T-helper 2 cell (primary cell): Measurements from ENCODE around the gene HDLBP.
A peak's percentile ranks its signal among the peaks of the same experiment; 100 is the strongest.
"Not testable (repeated sequence)": the region's sequence is repeated elsewhere in the genome, so short reads cannot be mapped to it uniquely, and the experiment has no call there.

Experiments used
- DNase-seq, 5 experiments: peaks; one replicate each; pipeline versions ENCODE4 v3.0.0 to v3.0.0-alpha.2; 2012 to 2022

The HDLBP gene

DNA sequence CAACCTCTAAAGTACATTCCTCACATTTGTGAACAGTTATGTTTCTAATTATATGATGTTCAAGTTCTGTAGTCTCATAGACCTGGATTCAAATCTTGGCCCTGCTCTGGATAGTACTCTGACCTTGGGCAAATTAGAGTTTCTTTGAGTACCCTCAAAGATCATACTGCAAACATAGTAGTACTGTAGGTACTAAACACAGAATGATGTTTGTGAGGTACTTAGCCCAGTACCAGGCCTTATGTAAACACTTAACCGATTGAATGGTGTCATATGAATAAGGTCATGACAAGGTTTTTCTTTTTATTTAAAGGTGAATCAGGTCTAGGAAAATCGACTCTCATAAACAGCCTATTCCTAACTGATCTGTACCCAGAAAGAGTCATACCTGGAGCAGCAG is 19.3 kb upstream of the HDLBP start:
- no peak for DNase-seq

GRCh38 chr2:241330616-241330981 is 15.1 kb upstream of the HDLBP start:
- DNase-seq: no peak

DNA sequence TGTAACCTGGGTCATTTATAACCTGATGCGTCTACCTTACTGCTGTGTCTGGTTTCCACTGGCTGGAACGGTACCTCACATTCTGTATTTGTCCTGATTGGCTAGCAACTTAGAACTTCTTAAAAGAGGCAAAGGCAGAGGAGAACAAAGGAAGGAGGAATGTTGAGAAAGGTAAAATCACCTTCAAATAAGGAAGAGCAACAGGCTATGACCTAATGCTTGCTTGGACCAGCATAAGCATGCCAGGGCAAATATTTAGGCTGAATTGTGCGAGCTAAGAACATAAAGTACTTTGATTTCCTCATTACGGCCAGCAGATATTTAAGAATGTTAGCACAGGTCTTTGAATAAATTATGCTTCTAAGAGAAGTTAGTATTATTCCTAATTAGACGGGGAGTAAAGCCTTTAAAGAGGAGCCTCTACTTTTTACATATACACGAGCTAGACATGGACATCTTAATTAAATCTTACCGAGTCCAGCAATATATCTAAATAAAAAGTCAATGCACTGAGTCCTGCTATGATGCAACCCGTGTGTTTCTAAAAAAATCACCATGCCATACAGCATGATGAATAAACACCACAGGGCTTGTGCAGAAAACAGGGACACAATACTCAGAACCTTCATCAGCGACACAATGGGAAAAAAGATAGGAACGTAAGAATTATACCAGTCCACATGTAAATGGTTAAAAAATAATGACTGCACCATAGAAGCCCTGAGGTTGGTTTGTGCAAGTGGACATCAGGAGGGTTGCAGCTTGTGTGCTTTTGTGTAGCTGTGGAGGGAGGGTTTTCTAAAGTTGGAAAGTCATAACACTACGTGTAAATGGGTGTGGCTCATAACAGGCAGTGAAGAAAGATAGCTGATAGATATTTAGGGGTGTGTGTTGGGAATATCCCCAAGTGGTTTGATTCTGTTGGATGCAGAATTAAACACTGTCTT is 14.5 kb upstream of the HDLBP start:
- DNase-seq: no peak

DNA sequence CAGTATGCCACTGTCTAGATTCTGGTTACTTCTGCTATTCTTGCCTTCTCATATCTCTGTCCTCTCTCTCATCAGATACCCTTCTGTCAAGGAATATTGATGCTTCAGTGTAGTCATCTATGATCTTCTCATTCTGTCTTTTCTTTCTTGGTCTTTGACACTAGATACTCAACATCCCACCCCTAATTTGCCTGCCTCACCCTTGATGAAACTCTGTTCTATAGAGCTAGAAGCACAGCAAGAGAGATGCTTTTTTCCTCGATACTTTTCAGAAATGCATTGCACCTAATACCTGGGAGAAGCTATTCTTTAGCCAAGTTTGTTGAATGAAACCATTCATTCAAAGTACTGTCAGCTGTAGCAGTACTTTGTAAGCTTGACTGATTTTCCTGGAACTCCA is 9.8 kb upstream of the HDLBP start:
- DNase-seq: no peak

- DNase-seq: no peak
These were observed 9.3 kb upstream of the HDLBP start for GRCh38 chr2:241324775-241325174.

GRCh38 chr2:241323778-241324177 is 8.3 kb upstream of the HDLBP start:
- no peak for DNase-seq

GRCh38 chr2:241321886-241322285 is 6.4 kb upstream of the HDLBP start:
- DNase-seq: no peak

GRCh38 chr2:241321033-241321432 is 5.6 kb upstream of the HDLBP start:
- DNase-seq: no peak

DNA sequence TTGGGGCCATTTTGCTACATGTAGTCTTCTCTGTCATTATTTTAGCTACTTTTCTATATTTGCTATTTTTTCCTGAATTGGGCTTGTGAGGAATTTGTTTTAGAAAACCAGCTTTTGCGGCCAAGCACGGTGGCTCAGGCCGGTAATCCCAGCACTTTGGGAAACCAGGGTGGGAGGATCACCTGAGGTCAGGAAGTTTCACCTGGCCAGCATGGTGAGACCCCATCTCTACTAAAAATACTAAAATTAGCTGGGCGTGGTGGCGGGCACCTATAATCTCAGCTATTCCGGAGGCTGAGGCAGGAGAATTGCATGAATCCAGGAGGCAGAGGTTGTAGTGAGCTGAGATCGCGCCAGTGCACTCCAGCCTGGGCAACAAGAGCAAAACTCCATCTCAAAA is 4.9 kb upstream of the HDLBP start:
- no peak for DNase-seq

GRCh38 chr2:241318830-241319229 is 3.4 kb upstream of the HDLBP start:
- DNase-seq: not testable (repeated sequence)

DNA sequence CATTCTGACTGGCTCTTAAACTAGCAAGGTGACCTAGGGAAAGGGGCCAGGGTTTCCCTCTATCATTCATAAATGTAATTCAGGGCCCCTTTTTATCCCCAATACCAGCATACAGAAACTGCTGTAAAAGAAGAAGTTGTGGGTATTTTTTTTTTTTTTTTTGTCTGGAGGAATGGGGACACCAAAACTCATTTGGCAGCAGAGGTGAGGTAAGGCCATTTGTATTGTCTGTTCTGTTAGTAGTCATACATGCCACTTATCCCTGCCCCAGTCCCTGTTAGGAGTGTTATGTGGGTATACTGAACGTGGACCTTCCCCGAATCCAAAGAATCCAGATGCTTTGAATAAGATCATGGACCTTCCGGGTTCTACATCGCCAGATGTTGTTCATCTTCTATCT is 1.9 kb upstream of the HDLBP start:
- no peak for DNase-seq

- DNase-seq: peak in 1 of 5 experiments; percentile 9
These were observed 1.4 kb upstream of the HDLBP start for GRCh38 chr2:241316825-241317224.

DNA sequence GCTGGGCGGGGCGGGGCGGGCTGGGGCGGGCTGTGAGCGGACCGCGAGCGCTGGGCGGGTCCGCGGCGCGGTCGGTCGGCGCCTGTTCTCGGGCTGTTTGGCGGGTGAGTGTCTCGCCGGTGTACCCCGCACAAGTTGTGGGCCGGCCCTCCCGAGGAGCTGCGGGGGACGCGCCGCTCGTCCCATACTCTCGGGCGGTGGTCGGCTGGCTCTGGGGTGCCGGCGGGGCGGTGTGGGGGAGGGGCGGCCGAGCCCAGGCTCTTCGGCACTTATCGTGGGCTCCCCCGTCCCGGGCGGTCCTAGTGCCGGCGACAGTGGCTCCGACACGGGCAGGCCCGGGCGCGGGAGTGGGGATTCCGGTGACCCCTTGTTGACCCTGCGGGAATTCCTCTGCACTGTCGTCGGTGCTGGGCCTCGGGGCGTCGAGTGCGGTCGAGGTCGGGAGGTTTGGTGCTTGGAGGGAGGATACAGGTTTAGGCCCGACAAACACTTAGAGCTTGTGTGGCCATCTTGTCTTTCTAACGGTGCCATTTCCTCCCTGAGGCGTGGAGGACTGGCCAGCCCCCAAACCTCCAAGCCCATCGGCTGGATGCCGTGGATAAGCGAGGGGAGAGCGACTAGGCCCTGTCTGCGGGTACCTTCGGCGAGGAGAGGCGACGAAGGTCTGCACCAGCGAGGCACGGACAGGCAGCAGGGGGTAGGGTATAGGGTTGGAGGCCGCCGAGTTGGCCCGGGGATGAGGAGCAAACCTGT is 583 bp upstream of the HDLBP start, which contains the start of gene SEPTIN2:
TSS of gene SEPTIN2 (plus strand) at position 47 of the 753 bp plus-strand sequence. CDS start 8,308 bp downstream, outside the sequence.
- peak in 2 of 5 experiments; percentile 81 to 83 for DNase-seq

GRCh38 chr2:241314226-241315092 is 1.0 kb downstream of the HDLBP start:
- DNase-seq: no peak

GRCh38 chr2:241313543-241314095 is 1.9 kb downstream of the HDLBP start:
- no peak for DNase-seq

DNA sequence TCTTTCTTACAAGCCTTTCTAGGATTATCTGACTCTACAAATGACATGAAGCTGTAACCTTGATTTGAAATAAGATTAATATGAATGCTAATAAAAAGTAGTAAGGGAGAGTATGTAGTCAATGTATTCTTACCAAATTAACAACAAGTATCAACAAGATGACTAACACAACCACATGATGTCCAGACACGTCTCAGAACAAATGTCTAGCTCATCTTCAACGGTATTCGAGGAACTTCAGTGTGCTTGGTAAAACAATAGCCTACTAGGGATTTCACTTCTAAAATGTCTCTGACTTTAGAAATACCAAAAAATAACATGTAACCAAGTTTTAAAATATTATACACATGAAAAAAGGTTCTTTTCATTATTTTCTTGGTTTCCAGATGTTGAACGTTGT is 3.4 kb downstream of the HDLBP start:
- DNase-seq: no peak

GRCh38 chr2:241310917-241311566 is 4.4 kb downstream of the HDLBP start:
- DNase-seq: no peak

DNA sequence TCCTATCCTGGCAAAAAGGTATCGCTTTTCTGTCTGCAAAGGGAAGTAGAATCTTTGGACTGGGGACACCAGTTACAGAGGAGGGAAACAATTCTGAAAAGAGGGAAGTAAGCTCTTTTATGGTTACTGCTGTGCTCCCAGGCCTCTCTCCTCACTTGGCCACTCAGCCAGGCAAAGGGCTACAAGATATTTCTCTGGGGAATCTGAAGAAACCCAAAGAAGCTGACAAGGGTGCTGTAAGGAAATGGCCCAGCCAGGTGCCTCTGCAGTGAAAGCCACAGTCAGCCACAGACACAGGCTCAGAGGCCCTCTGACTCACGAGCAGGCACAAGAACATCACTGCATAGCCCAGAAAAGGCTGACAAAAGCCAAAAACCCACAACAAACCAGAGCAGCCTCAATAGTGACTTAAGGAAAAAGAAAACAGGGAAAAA is 5.8 kb downstream of the HDLBP start:
- DNase-seq: peak in 4 of 5 experiments; percentile 30 to 86 (median 52)

DNA sequence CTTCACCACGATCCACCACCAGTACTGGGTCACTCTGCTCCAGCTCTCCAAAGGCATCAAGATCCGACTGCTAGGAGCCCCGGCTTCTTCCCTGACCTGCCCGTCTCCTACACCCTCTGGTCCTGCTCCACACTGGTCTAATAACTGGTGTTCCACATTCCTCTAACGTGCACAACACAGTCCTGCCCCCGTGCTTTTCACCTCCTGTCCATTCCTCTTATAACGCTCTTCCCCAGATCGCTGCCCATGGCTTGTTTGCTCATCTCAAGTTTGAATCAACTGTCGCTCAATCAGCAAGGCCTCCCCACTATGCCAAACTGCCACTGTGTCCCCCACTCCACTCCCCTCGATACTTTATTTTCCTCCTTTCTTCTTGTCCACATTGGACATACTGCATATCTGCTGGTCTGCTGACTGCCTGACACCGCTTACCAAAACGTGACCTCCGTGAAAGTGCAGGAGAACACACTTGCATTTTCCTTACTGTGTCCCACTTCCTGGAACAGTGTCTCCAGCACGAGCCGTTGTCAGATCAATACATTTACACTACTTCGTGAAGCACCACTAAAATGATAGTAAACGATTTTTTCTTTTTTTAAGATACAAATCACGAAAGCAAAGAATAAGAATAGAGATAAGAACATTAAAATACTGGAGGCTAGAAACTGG is 6.5 kb downstream of the HDLBP start:
- no peak for DNase-seq

- no peak for DNase-seq
These were observed 7.2 kb downstream of the HDLBP start for GRCh38 chr2:241308267-241308666.

GRCh38 chr2:241307055-241307454 is 8.4 kb downstream of the HDLBP start:
- DNase-seq: no peak
